Parathyroid adenoma (tissue), 2 donors: Measurements from ENCODE around the gene CAP2.
A peak's percentile ranks its signal among the peaks of the same experiment; 100 is the strongest.

Experiments used
- H2AFZ ChIP-seq: fragments of 300-600 bp; sonication (generic); one replicate; pipeline ENCODE4 v1.7.0; 2017; ENCODE audit warnings: antibody characterized with exemption, mild to moderate bottlenecking
- H3K27ac ChIP-seq: fragments of 300-600 bp; sonication (generic); one replicate; pipeline ENCODE4 v1.7.0; 2017
- H3K27me3 ChIP-seq: fragments of 300-600 bp; sonication (generic); one replicate; pipeline ENCODE4 v1.7.0; 2017; ENCODE audit warnings: low read length; ENCODE audit not compliant: control insufficient read depth, insufficient read depth
- H3K36me3 ChIP-seq: fragments of 300-600 bp; sonication (generic); one replicate; pipeline ENCODE4 v1.7.0; 2017; ENCODE audit warnings: low read length; ENCODE audit not compliant: control insufficient read depth, insufficient read depth
- H3K4me1 ChIP-seq: fragments of 300-600 bp; sonication (generic); one replicate; pipeline ENCODE4 v1.7.0; 2017; ENCODE audit warnings: control low read depth
- H3K4me2 ChIP-seq: fragments of 300-600 bp; sonication (generic); one replicate; pipeline ENCODE4 v1.7.0; 2017; ENCODE audit warnings: low read length
- H3K4me3 ChIP-seq: fragments of 300-600 bp; sonication (generic); one replicate; pipeline ENCODE4 v1.7.0; 2017; ENCODE audit warnings: low read depth, low read length
- H3K79me2 ChIP-seq: fragments of 300-600 bp; sonication (generic); one replicate; pipeline ENCODE4 v1.7.0; 2017; ENCODE audit warnings: control low read depth
- H3K9ac ChIP-seq: fragments of 300-600 bp; sonication (generic); one replicate; pipeline ENCODE4 v1.7.0; 2017; ENCODE audit warnings: mild to moderate bottlenecking
- H3K9me3 ChIP-seq: fragments of 300-600 bp; sonication (generic); one replicate; pipeline ENCODE4 v1.7.0; 2017; ENCODE audit warnings: low read length; ENCODE audit not compliant: control insufficient read depth
- CTCF ChIP-seq: fragments of 300-600 bp; sonication (generic); IDR thresholded peaks from one replicate; pipeline ENCODE4 v1.7.0; 2017; ENCODE audit warnings: antibody characterized with exemption, mild to moderate bottlenecking
- donor health status: primary hyperparathyroidism.

Gene CAP2

GRCh38 chr6:17473554-17473953 is 80.2 kb downstream of the CAP2 start:
- Histone ChIP-seq H3K27me3 (no peaks in the 10 kb centered on the region), H2AFZ (no peak overlapping the region), H3K9ac (no peak overlapping the region), H3K4me2 (no peak overlapping the region), H3K4me3 (no peak overlapping the region), H3K27ac (peak overlapping the region; percentile 55), H3K36me3 (no peaks in the 10 kb centered on the region), H3K4me1 (peaks cover 32% of the 10 kb centered on the region), H3K79me2 (no peaks in the 10 kb centered on the region), H3K9me3 (no peaks in the 10 kb centered on the region)
- no peak for TF ChIP-seq CTCF

GRCh38 chr6:17474289-17474688 is 80.9 kb downstream of the CAP2 start:
- no peak overlapping the region for H3K4me3 ChIP-seq
- H3K9me3 ChIP-seq: no peaks in the 10 kb centered on the region
- TF ChIP-seq CTCF: no peak
- H3K36me3 ChIP-seq: no peaks in the 10 kb centered on the region
- H2AFZ ChIP-seq: no peak overlapping the region
- peaks cover 30% of the 10 kb centered on the region for H3K4me1 ChIP-seq
- peaks cover 4% of the 10 kb centered on the region for H3K79me2 ChIP-seq
- no peak overlapping the region for H3K9ac ChIP-seq
- H3K27ac ChIP-seq: no peak overlapping the region
- no peaks in the 10 kb centered on the region for H3K27me3 ChIP-seq
- H3K4me2 ChIP-seq: no peak overlapping the region

- peaks cover 23% of the 10 kb centered on the region for H3K4me1 ChIP-seq
- no peak for TF ChIP-seq CTCF
- no peaks in the 10 kb centered on the region for H3K9me3 ChIP-seq
Observed at GRCh38 chr6:17475606-17476244, 82.3 kb downstream of the CAP2 start.

GRCh38 chr6:17476511-17476910 is 83.1 kb downstream of the CAP2 start:
- Histone ChIP-seq H3K27ac (no peak overlapping the region), H3K27me3 (no peaks in the 10 kb centered on the region), H2AFZ (no peak overlapping the region), H3K4me3 (no peak overlapping the region), H3K9me3 (no peaks in the 10 kb centered on the region), H3K4me1 (peaks cover 17% of the 10 kb centered on the region), H3K9ac (no peak overlapping the region), H3K36me3 (no peaks in the 10 kb centered on the region), H3K4me2 (no peak overlapping the region), H3K79me2 (peaks cover 4% of the 10 kb centered on the region)
- no peak for TF ChIP-seq CTCF

More at GRCh38 chr6:17475606-17476244, 82.3 kb downstream of the CAP2 start:
- H3K27me3 ChIP-seq: no peaks in the 10 kb centered on the region
- peaks cover 4% of the 10 kb centered on the region for H3K79me2 ChIP-seq
- no peak overlapping the region for H3K9ac ChIP-seq
- H2AFZ ChIP-seq: no peak overlapping the region
- H3K36me3 ChIP-seq: no peaks in the 10 kb centered on the region
- H3K27ac ChIP-seq: no peak overlapping the region
- H3K4me3 ChIP-seq: no peak overlapping the region
- H3K4me2 ChIP-seq: no peak overlapping the region

- no peak overlapping the region for H3K27ac ChIP-seq
- H3K9ac ChIP-seq: no peak overlapping the region
- H3K9me3 ChIP-seq: no peaks in the 10 kb centered on the region
- H3K79me2 ChIP-seq: peaks cover 4% of the 10 kb centered on the region
- H3K27me3 ChIP-seq: no peaks in the 10 kb centered on the region
- no peak overlapping the region for H2AFZ ChIP-seq
- H3K4me1 ChIP-seq: peaks cover 16% of the 10 kb centered on the region
- TF ChIP-seq CTCF: no peak
- H3K4me2 ChIP-seq: no peak overlapping the region
- H3K4me3 ChIP-seq: no peak overlapping the region
- no peaks in the 10 kb centered on the region for H3K36me3 ChIP-seq
Observed at GRCh38 chr6:17477356-17477755, 84.0 kb downstream of the CAP2 start.
